NCI-H128 (cell line): ENCODE measurements around the gene TSN.

Source experiments
- DNase-seq: peaks from one replicate; lab custom pipeline; 2025; ENCODE audit not compliant: unreplicated experiment; lab: John Stamatoyannopoulos, UW

Gene TSN

GRCh38 chr2:121741450-121741849 lies 14.0 kb upstream of the TSN start:
- no peak for DNase-seq

- no peak for DNase-seq
These were observed 9.3 kb upstream of the TSN start for GRCh38 chr2:121746071-121746578.

- DNase-seq: no peak
These were observed 7.2 kb upstream of the TSN start for GRCh38 chr2:121748202-121748601.

- DNase-seq: no peak
These were observed 607 bp upstream of the TSN start for GRCh38 chr2:121754851-121755236.

- DNase-seq: no peak
These were observed 9.3 kb downstream of the TSN start for GRCh38 chr2:121764681-121765228.

GRCh38 chr2:121766624-121767023 lies 11.2 kb downstream of the TSN start:
- DNase-seq: no peak

- no peak for DNase-seq
These were observed 12.8 kb downstream of the TSN start for GRCh38 chr2:121768143-121768755.

- DNase-seq: no peak
These were observed 16.7 kb downstream of the TSN start for GRCh38 chr2:121771976-121772742.

GRCh38 chr2:121774235-121774634 lies 18.8 kb downstream of the TSN start:
- no peak for DNase-seq

GRCh38 chr2:121776361-121776760 lies 20.9 kb downstream of the TSN start:
- DNase-seq: no peak

- DNase-seq: no peak
These were observed 21.6 kb downstream of the TSN start for GRCh38 chr2:121776885-121777698.

- DNase-seq: no peak
These were observed 22.2 kb downstream of the TSN start for GRCh38 chr2:121777699-121778058.

- no peak for DNase-seq
These were observed 23.5 kb downstream of the TSN start for GRCh38 chr2:121778741-121779487.

- no peak for DNase-seq
These were observed 27.7 kb downstream of the TSN start for GRCh38 chr2:121783180-121783579.

GRCh38 chr2:121788685-121789084 lies 33.2 kb downstream of the TSN start:
- DNase-seq: no peak

- DNase-seq: no peak
These were observed 35.0 kb downstream of the TSN start for GRCh38 chr2:121790276-121790956.

- DNase-seq: no peak
These were observed 35.8 kb downstream of the TSN start for GRCh38 chr2:121791290-121791689.

- DNase-seq: no peak
These were observed 36.4 kb downstream of the TSN start for GRCh38 chr2:121791801-121792221.

GRCh38 chr2:121793816-121794215 lies 38.4 kb downstream of the TSN start:
- no peak for DNase-seq

- DNase-seq: no peak
These were observed 38.8 kb downstream of the TSN start for GRCh38 chr2:121794233-121794632.
